ENCODE data around the gene NTN5. TPM values are rescaled to one million over a fixed set of nuclear protein-coding genes. Genes with fewer than 3 reads are reported as not detected.

Gene NTN5
- total RNA-seq, 1 donor from 2014 or later = 0.75 TPM

GRCh38 chr19:48617146-48617937 lies 55.5 kb downstream of the NTN5 start:
- peaks cover 60% of the 10 kb centered on the region for H3K4me1 Mint-ChIP-seq

GRCh38 chr19:48616491-48617056 lies 56.2 kb downstream of the NTN5 start:
- no peak for TF ChIP-seq CTCF (conservative IDR thresholded peaks at IDR 0.05)
- peak overlapping the region; percentile 96 for H3K4me3 Mint-ChIP-seq
- peak overlapping the region; percentile 50 for H3K27ac Mint-ChIP-seq (ENCODE audit: unreplicated experiment)

More at GRCh38 chr19:48617146-48617937, 55.5 kb downstream of the NTN5 start:
- Mint-ChIP-seq H3K27ac (ENCODE audit: unreplicated experiment) (peak overlapping the region; percentile 19), H3K27me3 (ENCODE audit: low read depth) (peaks cover 10% of the 10 kb centered on the region), H3K9me3 (no peaks in the 10 kb centered on the region), H3K4me3 (peak overlapping the region; percentile 96), H3K36me3 (ENCODE audit: low read depth) (peaks cover 26% of the 10 kb centered on the region)
- no peak for TF ChIP-seq CTCF (conservative IDR thresholded peaks at IDR 0.05)
- DNase-seq (ENCODE audit: low read depth, low spot score) = no peak

GRCh38 chr19:48616041-48616436 lies 56.8 kb downstream of the NTN5 start:
- Mint-ChIP-seq H3K36me3 (ENCODE audit: low read depth) (peaks cover 22% of the 10 kb centered on the region), H3K4me1 (peaks cover 53% of the 10 kb centered on the region), H3K9me3 (no peaks in the 10 kb centered on the region), H3K4me3 (peak overlapping the region; percentile 96), H3K27me3 (ENCODE audit: low read depth) (peaks cover 14% of the 10 kb centered on the region), H3K27ac (ENCODE audit: unreplicated experiment) (no peak overlapping the region)
- no peak for TF ChIP-seq CTCF (conservative IDR thresholded peaks at IDR 0.05)
- DNase-seq (ENCODE audit: low read depth, low spot score) = no peak

More at GRCh38 chr19:48616491-48617056, 56.2 kb downstream of the NTN5 start:
- H3K36me3 Mint-ChIP-seq (ENCODE audit: low read depth) = peaks cover 25% of the 10 kb centered on the region
- H3K4me1 Mint-ChIP-seq = peaks cover 56% of the 10 kb centered on the region
- no peaks in the 10 kb centered on the region for H3K9me3 Mint-ChIP-seq
- DNase-seq (ENCODE audit: low read depth, low spot score) = no peak
- H3K27me3 Mint-ChIP-seq (ENCODE audit: low read depth) = peaks cover 14% of the 10 kb centered on the region

DNA sequence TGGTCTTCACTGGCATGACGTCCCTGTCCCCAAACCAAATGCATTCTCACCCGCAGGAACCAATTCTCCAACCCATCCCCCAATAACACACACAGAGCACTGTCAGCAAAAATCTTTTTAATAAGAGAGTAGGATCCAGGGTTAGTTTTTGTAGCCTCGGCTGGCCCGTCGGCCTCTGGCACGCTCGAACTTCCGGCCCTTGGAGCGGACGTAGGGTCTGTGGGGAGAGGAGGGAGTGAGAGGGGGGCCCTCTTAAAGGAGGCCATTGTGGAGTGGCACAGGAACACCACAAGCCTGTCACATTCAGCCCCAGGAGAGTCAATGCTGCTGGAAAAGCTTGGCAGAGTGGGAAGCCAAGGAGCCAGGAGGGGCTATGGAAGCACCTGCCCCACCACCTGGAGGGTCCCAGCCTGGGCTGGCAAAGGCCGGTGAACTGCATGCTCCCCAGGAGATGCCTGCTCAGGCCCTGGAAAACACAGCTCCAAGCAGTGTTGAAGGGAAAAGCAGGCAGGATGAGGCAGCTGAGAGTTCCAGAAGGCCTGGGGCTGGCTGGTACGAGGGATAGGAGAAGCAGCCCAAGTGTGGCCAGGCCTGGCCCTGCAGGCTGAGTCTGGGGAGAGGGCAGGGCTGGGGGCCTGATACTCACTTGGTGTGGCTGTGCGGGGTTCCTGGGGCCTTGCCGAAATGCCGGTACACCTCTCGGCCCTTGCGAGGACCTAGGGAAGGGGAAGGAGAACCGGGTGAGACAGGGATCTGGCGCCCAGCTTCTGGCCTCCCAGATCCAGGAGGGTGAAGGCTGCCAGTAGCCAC lies 57.4 kb downstream of the NTN5 start:
- peaks cover 14% of the 10 kb centered on the region for H3K27me3 Mint-ChIP-seq (ENCODE audit: low read depth)
- H3K36me3 Mint-ChIP-seq (ENCODE audit: low read depth) = peaks cover 22% of the 10 kb centered on the region
- DNase-seq (ENCODE audit: low read depth, low spot score) = no peak
- peaks cover 53% of the 10 kb centered on the region for H3K4me1 Mint-ChIP-seq
- no peak overlapping the region for H3K27ac Mint-ChIP-seq (ENCODE audit: unreplicated experiment)
- peak overlapping the region; percentile 96 for H3K4me3 Mint-ChIP-seq
- no peaks in the 10 kb centered on the region for H3K9me3 Mint-ChIP-seq
- TF ChIP-seq CTCF (conservative IDR thresholded peaks at IDR 0.05) = no peak

DNA sequence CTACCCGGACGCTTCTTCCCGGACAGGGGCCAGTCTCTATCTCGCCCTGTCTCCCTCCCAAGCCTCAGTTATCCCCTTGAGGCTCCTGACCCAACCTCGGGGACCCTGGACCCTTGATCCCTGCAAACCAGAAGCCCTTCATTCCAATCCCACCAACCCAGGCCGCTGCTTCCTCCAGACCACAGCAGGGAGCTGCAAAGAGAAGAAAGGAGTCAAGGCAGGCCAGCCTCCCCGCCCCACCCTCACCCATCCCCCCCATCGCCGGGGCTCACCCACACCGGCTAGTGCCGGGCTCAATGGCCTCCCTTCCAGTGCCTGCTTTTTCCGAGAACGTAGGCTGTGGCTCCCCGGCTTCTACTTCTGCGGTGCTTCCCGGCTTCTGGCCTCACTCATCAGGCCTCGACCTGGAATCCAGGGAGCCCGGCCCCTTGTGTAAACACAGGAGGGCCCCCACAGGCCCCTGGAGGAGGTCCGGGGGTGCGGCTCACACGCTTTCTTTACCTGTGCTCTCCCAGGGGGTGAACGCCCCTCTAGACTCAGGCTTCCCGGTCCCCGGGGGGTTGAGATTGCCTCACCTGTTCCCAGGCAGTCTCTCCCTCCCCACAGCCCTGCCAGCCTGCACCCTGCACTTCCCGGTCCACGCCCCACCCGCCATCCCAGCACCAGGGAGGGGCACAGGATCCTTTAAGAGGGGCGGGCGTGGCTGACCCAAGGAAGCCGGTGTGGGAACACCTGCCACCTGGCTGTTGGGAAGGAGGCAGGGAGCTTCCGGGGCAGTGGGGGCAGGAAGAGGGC lies 58.2 kb downstream of the NTN5 start, which contains the start of gene FAM83E:
Gene FAM83E, minus strand, starts transcription at position 641 of the 795 bp plus-strand sequence. CDS start 1,704 bp downstream, outside the sequence.
- H3K4me3 Mint-ChIP-seq = peak within 1 kb of the TSS; percentile 96

More for the DNA sequence above, 58.2 kb downstream of the NTN5 start, which contains the start of gene FAM83E:
- no peak for DNase-seq (ENCODE audit: low read depth, low spot score)
- Mint-ChIP-seq H3K4me1 (peaks cover 46% of the 10 kb centered on the region), H3K27me3 (ENCODE audit: low read depth) (peaks cover 14% of the 10 kb centered on the region), H3K9me3 (no peaks in the 10 kb centered on the region), H3K36me3 (ENCODE audit: low read depth) (peaks cover 22% of the 10 kb centered on the region), H3K27ac (ENCODE audit: unreplicated experiment) (peak within 1 kb of the TSS; percentile 2)
- no peak for TF ChIP-seq CTCF (conservative IDR thresholded peaks at IDR 0.05)

All from neural crest cell (in vitro differentiated cells).